Measurements from ENCODE around the gene IGF2BP3.

- TF ChIP-seq CTCF (optimal IDR thresholded peaks at IDR 0.05 in 1 of 3, IDR thresholded peaks at IDR 0.05 in 1 of 3, conservative IDR thresholded peaks at IDR 0.05 in 1 of 3; ENCODE audit: extremely low read depth in 1 of 3, insufficient read depth in 2 of 3, low read length in 3 of 3) (no peak), EZH2 (IDR thresholded peaks at IDR 0.05; ENCODE audit: low read length) (no peak)
Measured at GRCh38 chr7:23347033-23347681, 123.1 kb downstream of the IGF2BP3 start.

Data from keratinocyte (primary cell).